PC-3 (cell line): ENCODE results near the gene ILDR2. TPM values are rescaled to one million over a fixed set of nuclear protein-coding genes. Genes with fewer than 3 reads are reported as not detected.

ENCODE experiments used
- ATAC-seq: fragments of 200-7000 bp; cut with Tn5 transposase; 2 replicates; pipeline ENCODE4 v1.9.1; 2020; ENCODE audit warnings: mild to moderate bottlenecking, moderate library complexity
- BruUV-seq: library from RNA; stranded (reverse); fragments of 400-500 nt; replicated peaks from 2 replicates; lab custom pipeline; 2021; lab: Mats Ljungman, UMichigan
- CTCF ChIA-PET: fragments of 300-600 bp; sonication (Branson Sonifier 250); formaldehyde crosslinking; loops from one replicate; lab custom pipeline; 2022; ENCODE audit warnings: antibody characterized with exemption; lab: Charles Lee
- POLR2A ChIA-PET: fragments of 300-600 bp; sonication (Branson Sonifier 250); formaldehyde crosslinking; loops from one replicate; lab custom pipeline; 2022; ENCODE audit warnings: antibody characterized with exemption; ENCODE audit not compliant: unreplicated experiment; lab: Charles Lee
- DNase-seq: peaks from one replicate; pipeline ENCODE4 v3.0.0-alpha.2; 2015
- H2AFZ ChIP-seq: fragments of 300-600 bp; sonication (generic); 2 replicates; pipeline ENCODE4 v1.6.0; 2016; ENCODE audit warnings: antibody characterized with exemption, low read length
- H3F3A ChIP-seq: fragments of 300-600 bp; sonication (generic); one replicate; pipeline ENCODE4 v1.6.0; 2017; ENCODE audit warnings: antibody characterized with exemption, low read length, control low read depth, mild to moderate bottlenecking; ENCODE audit not compliant: unreplicated experiment
- H3K27ac ChIP-seq: fragments of 300-600 bp; sonication (generic); 2 replicates; pipeline ENCODE4 v1.5.1; 2016; ENCODE audit warnings: mild to moderate bottlenecking, low read length
- H3K27me3 ChIP-seq: fragments of 300-600 bp; sonication (generic); 2 replicates; pipeline ENCODE4 v1.6.1; 2016; ENCODE audit warnings: low read length, mixed read lengths
- H3K36me3 ChIP-seq: fragments of 300-600 bp; sonication (generic); 2 replicates; pipeline ENCODE4 v1.6.1; 2016; ENCODE audit warnings: low read depth, mixed run types, low read length, mixed read lengths
- H3K4me1 ChIP-seq: fragments of 300-600 bp; sonication (generic); 2 replicates; pipeline ENCODE4 v1.5.1; 2016; ENCODE audit warnings: low read length; ENCODE audit not compliant: insufficient read depth
- H3K4me2 ChIP-seq: fragments of 300-600 bp; sonication (generic); 2 replicates; pipeline ENCODE4 v1.6.0; 2016; ENCODE audit warnings: low read length
- H3K4me3 ChIP-seq: fragments of 300-600 bp; sonication (generic); 2 replicates; pipeline ENCODE4 v1.5.1; 2016; ENCODE audit warnings: mild to moderate bottlenecking, low read length, mixed read lengths
- H3K79me2 ChIP-seq: fragments of 300-600 bp; sonication (generic); 2 replicates; pipeline ENCODE4 v1.6.1; 2017; ENCODE audit warnings: low read length, mixed read lengths
- H3K9ac ChIP-seq: fragments of 300-600 bp; sonication (generic); 2 replicates; pipeline ENCODE4 v1.6.0; 2016; ENCODE audit warnings: mild to moderate bottlenecking, low read length
- H3K9me2 ChIP-seq: fragments of 300-600 bp; sonication (generic); replicated peaks from 2 replicates; pipeline ENCODE4 v1.6.1; 2016; ENCODE audit warnings: mixed run types, low read length, mixed read lengths
- H3K9me3 ChIP-seq: fragments of 300-600 bp; sonication (generic); 2 replicates; pipeline ENCODE4 v1.6.1; 2016; ENCODE audit warnings: low read length, mixed read lengths
- H4K20me1 ChIP-seq: fragments of 300-600 bp; sonication (generic); 2 replicates; pipeline ENCODE4 v1.6.1; 2016; ENCODE audit warnings: low read length, mixed read lengths
- EZH2 ChIP-seq: fragments of 300-600 bp; sonication (generic); IDR thresholded peaks from one replicate; pipeline ENCODE4 v1.6.1; 2017; ENCODE audit warnings: antibody characterized with exemption, mild to moderate bottlenecking, low read length; ENCODE audit not compliant: unreplicated experiment
- EZH2phosphoT487 ChIP-seq: fragments of 300-600 bp; sonication (generic); IDR thresholded peaks from 2 replicates; pipeline ENCODE4 v1.6.1; 2018; ENCODE audit warnings: mild to moderate bottlenecking, antibody characterized with exemption, low read length, borderline replicate concordance
- intact Hi-C: fragments of 100-400 bp; cut with micrococcal nuclease; formaldehyde crosslinking; loops from 2 replicates; pipeline ENCODE4 v1.9.0; 2023
- total RNA-seq: library from RNA; depleted of rRNA; stranded (reverse); fragments of >200 nt; gene quantifications from 2 replicates; pipeline ENCODE4 v1.2.3, GENCODE V29; 2014
- TF ChIP-seq, protein P1 (sequence below): fragments of 300-600 bp; sonication (generic); conservative IDR thresholded peaks from 2 replicates; pipeline ENCODE4 v1.5.1; 2017; ENCODE audit warnings: antibody characterized with exemption, low read depth, mild to moderate bottlenecking, low read length

ILDR2 gene
- total RNA-seq, 1 experiment from 2014 or later: not detected

DNA sequence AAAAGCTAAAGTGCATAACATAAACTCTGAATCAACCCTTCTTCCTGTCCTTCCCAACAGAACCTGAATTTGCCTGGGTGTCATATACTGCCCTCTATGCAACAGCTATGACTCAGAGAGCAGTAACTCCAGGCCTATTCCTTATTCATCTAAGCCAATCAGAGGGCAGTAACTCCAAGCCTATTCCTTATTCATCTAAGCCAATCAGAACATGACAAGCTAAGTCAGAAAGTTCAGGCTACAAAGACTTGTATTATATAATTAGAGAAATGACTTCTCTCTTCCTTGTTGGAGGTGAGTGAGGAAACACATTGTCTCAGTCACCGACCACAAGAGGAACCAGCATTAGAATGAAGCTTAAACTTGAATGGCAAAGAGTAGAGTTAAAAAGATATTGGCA, 73.1 kb downstream of the ILDR2 start:
- DNase-seq (peak; percentile 74), ATAC-seq (peak; percentile 69)
- Histone ChIP-seq H2AFZ (no peak overlapping the region), H3K4me3 (no peak overlapping the region), H4K20me1 (no peaks in the 10 kb centered on the region), H3K9me2 (no peaks in the 10 kb centered on the region), H3K9me3 (no peaks in the 10 kb centered on the region), H3K36me3 (no peaks in the 10 kb centered on the region), H3K4me1 (peaks cover 17% of the 10 kb centered on the region), H3K79me2 (no peaks in the 10 kb centered on the region), H3K9ac (no peak overlapping the region), H3K4me2 (no peak overlapping the region), H3K27me3 (no peaks in the 10 kb centered on the region), H3F3A (peaks cover 7% of the 10 kb centered on the region), H3K27ac (no peak overlapping the region)
- no TSS peak for BruUV-seq
- intact Hi-C loops: loop anchor here (10.0 kb wide), 1 partner anchor 977 kb away; no protein-coding TSS in a partner anchor
- ChIA-PET POLR2A (interaction anchor here (0.5 kb wide), 1 partner anchor 34 kb away, joined by 7 read pairs; no protein-coding TSS in a partner anchor), CTCF (interaction anchor here (0.9 kb wide), 1 partner anchor 26 kb away, joined by 3 read pairs; the partner anchor contains the start of gene TADA1)
- no peak for TF ChIP-seq EZH2phosphoT487
- TF ChIP-seq, protein P1, sequence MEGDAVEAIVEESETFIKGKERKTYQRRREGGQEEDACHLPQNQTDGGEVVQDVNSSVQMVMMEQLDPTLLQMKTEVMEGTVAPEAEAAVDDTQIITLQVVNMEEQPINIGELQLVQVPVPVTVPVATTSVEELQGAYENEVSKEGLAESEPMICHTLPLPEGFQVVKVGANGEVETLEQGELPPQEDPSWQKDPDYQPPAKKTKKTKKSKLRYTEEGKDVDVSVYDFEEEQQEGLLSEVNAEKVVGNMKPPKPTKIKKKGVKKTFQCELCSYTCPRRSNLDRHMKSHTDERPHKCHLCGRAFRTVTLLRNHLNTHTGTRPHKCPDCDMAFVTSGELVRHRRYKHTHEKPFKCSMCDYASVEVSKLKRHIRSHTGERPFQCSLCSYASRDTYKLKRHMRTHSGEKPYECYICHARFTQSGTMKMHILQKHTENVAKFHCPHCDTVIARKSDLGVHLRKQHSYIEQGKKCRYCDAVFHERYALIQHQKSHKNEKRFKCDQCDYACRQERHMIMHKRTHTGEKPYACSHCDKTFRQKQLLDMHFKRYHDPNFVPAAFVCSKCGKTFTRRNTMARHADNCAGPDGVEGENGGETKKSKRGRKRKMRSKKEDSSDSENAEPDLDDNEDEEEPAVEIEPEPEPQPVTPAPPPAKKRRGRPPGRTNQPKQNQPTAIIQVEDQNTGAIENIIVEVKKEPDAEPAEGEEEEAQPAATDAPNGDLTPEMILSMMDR: 0 out of 2 replicates have a peak, but pooled peaks have one; percentile 14

DNA sequence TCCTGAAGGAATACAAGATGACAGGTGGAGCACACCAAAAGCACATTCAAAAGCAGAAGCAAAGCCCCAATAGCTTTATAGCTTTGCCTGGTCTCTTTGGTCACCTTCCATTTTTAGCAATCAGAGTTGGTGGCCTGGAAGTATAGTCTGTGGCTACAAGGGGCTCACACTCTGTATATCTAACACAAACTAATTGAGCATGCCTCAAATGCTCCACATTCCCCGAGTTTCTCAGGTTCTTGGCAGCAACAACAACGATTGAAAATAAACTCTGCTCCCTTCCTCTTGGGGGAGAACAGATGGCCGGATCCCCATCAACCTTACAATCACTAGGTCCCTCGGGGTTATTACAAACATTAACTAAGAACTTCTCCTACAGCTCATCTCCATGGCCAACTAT, 74.4 kb downstream of the ILDR2 start:
- intact Hi-C loops: loop anchor here (10.0 kb wide), 1 partner anchor 976 kb away; no protein-coding TSS in a partner anchor
- ATAC-seq: no peak
- no peak for DNase-seq
- Histone ChIP-seq H2AFZ (no peak overlapping the region), H3K4me2 (no peak overlapping the region), H3K4me1 (peaks cover 10% of the 10 kb centered on the region), H3K27ac (no peak overlapping the region), H3K36me3 (no peaks in the 10 kb centered on the region), H3K79me2 (no peaks in the 10 kb centered on the region), H3K27me3 (0 out of 2 replicates have a peak, but pooled peaks cover 2% of the 10 kb centered on the region), H3K9ac (no peak overlapping the region), H4K20me1 (no peaks in the 10 kb centered on the region), H3K4me3 (no peak overlapping the region), H3K9me3 (no peaks in the 10 kb centered on the region), H3K9me2 (no peaks in the 10 kb centered on the region), H3F3A (peaks cover 4% of the 10 kb centered on the region)
- BruUV-seq: no TSS peak
- TF ChIP-seq EZH2 (no peak), EZH2phosphoT487 (no peak)
- TF ChIP-seq, protein P1: no peak
- CTCF ChIA-PET: no interaction called here
- POLR2A ChIA-PET: no interaction called here

DNA sequence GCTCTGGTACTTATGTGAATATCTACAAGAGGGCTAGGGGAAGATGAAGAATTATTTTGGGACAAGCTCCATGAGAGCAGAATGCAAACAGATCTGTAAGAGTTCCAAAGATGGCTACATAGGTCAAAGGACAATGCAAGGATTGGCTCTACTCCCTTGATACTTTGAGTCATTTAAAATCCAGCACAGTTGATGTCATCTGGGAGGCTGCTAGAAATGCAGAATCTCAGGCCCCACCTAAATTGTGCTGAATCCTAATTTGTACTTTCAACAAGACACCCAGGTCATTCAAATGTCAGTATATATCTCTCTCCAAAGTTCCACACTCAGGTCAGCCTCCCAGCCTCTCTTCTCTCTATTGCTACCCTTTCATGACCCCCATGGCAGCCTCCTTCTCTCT, 75.6 kb downstream of the ILDR2 start:
- 0 out of 2 replicates have a peak, but pooled peaks cover 4% of the 10 kb centered on the region for H3K27me3 ChIP-seq
- no peaks in the 10 kb centered on the region for H3K9me3 ChIP-seq
- H3K4me2 ChIP-seq: no peak overlapping the region
- H2AFZ ChIP-seq: no peak overlapping the region
- no TSS peak for BruUV-seq
- no peaks in the 10 kb centered on the region for H3K79me2 ChIP-seq
- ATAC-seq (no peak), DNase-seq (no peak)
- intact Hi-C loops: loop anchor here (10.0 kb wide), 1 partner anchor 975 kb away; no protein-coding TSS in a partner anchor
- no peaks in the 10 kb centered on the region for H3K4me1 ChIP-seq
- ChIA-PET POLR2A (no interaction called here), CTCF (no interaction called here)
- no peaks in the 10 kb centered on the region for H4K20me1 ChIP-seq
- no peak overlapping the region for H3K9ac ChIP-seq
- no peak overlapping the region for H3K4me3 ChIP-seq
- no peaks in the 10 kb centered on the region for H3K36me3 ChIP-seq
- H3F3A ChIP-seq: no peaks in the 10 kb centered on the region
- TF ChIP-seq EZH2phosphoT487 (no peak), EZH2 (no peak)
- H3K27ac ChIP-seq: no peak overlapping the region
- H3K9me2 ChIP-seq: no peaks in the 10 kb centered on the region
